Fibroblast of lung (primary cell): ENCODE measurements around the gene B3GALT5.

Experiments used
- EZH2 ChIP-seq: IDR thresholded peaks from 2 replicates; pipeline ENCODE4 v1.5.1; 2012; ENCODE audit warnings: low read length, control low read depth, mild to moderate bottlenecking; ENCODE audit errors: missing control alignments
- TF ChIP-seq, protein P1 (sequence below), 2 donors: IDR thresholded peaks in 1 of 2; conservative IDR thresholded peaks in 1 of 2; 1 replicate in 1 of 2; 2 replicates in 1 of 2; pipeline ENCODE4 v1.5.1; 2011 to 2012; ENCODE audit warnings: low read length in 2 of 2, control low read depth in 1 of 2, inconsistent platforms in 1 of 2, low read depth in 1 of 2, mild to moderate bottlenecking in 1 of 2

DNA sequence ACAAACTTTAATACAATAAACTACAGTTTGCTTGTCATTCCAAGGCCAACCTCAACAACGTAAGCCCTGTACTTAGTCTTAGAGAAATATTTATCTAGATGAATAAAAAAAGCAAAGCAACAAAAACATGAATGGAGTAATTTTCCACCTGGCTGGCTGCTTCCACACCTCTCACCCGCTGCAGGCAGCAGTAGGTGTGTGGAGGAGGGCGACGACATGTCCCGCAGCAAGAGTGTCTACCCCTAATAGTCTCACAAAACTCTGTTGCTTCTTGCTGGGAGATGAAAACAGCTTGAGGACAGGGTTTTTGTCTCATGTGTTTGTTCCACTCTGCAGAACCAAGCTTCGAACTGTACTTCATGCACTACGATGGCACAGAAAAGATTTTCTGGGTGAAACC lies 83.5 kb downstream of the B3GALT5 start:
- TF ChIP-seq, protein P1, sequence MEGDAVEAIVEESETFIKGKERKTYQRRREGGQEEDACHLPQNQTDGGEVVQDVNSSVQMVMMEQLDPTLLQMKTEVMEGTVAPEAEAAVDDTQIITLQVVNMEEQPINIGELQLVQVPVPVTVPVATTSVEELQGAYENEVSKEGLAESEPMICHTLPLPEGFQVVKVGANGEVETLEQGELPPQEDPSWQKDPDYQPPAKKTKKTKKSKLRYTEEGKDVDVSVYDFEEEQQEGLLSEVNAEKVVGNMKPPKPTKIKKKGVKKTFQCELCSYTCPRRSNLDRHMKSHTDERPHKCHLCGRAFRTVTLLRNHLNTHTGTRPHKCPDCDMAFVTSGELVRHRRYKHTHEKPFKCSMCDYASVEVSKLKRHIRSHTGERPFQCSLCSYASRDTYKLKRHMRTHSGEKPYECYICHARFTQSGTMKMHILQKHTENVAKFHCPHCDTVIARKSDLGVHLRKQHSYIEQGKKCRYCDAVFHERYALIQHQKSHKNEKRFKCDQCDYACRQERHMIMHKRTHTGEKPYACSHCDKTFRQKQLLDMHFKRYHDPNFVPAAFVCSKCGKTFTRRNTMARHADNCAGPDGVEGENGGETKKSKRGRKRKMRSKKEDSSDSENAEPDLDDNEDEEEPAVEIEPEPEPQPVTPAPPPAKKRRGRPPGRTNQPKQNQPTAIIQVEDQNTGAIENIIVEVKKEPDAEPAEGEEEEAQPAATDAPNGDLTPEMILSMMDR (conservative IDR thresholded peaks at IDR 0.05 in 1 of 2, IDR thresholded peaks at IDR 0.05 in 1 of 2; ENCODE audit: low read depth in 1 of 2, low read length in 2 of 2) = no peak
- no peak for TF ChIP-seq EZH2
